Common myeloid progenitor, CD34-positive (primary cell): ENCODE measurements around the gene DEFB125. TPM values are rescaled to one million over a fixed set of nuclear protein-coding genes. Genes with fewer than 3 reads are reported as not detected.

Experiments
- CTCF ChIA-PET: fragments of 350-600 bp; sonication (Branson Sonifier 250); formaldehyde crosslinking; loops from one replicate; lab custom pipeline; 2021; ENCODE audit warnings: antibody characterized with exemption; lab: Charles Lee
- POLR2A ChIA-PET: fragments of 350-600 bp; sonication (Branson Sonifier 250); formaldehyde crosslinking; loops from one replicate; lab custom pipeline; 2021; ENCODE audit warnings: antibody characterized with exemption; lab: Charles Lee
- DNase-seq, 3 donors: peaks; one replicate each; pipeline versions ENCODE4 v3.0.0 to v3.0.0-alpha.2; 2013
- H3K27ac ChIP-seq, 2 experiments: 1 replicate in 1 of 2; 2 replicates in 1 of 2; pipeline ENCODE4 v1.7.0; 2013; ENCODE audit warnings: inconsistent platforms in 2 of 2, low read length in 2 of 2, mild to moderate bottlenecking in 2 of 2, low read depth in 1 of 2, moderate library complexity in 1 of 2; ENCODE audit not compliant: severe bottlenecking in 2 of 2, insufficient read depth in 1 of 2, poor library complexity in 1 of 2
- H3K27me3 ChIP-seq, 5 experiments: replicated peaks in 2 of 5; 1 replicate in 3 of 5; 2 replicates in 2 of 5; pipeline versions ENCODE4 v1.6.1 to v1.7.0; 2013; ENCODE audit warnings: low read length in 4 of 5, mild to moderate bottlenecking in 2 of 5, moderate library complexity in 2 of 5, inconsistent platforms in 1 of 5; ENCODE audit not compliant: insufficient read depth in 5 of 5, control insufficient read depth in 4 of 5
- H3K36me3 ChIP-seq, 4 experiments: 1 replicate in 2 of 4; 2 replicates in 2 of 4; pipeline versions ENCODE4 v1.6.1 to v1.7.0; 2013; ENCODE audit warnings: low read length in 3 of 4, control low read depth in 1 of 4, mild to moderate bottlenecking in 1 of 4; ENCODE audit not compliant: control insufficient read depth in 4 of 4, insufficient read depth in 4 of 4
- H3K4me1 ChIP-seq, 4 experiments: 1 replicate in 3 of 4; 2 replicates in 1 of 4; pipeline versions ENCODE4 v1.6.1 to v1.7.1; 2013; ENCODE audit warnings: low read length in 3 of 4, mild to moderate bottlenecking in 3 of 4, control low read depth in 1 of 4, inconsistent platforms in 1 of 4, moderate library complexity in 1 of 4; ENCODE audit not compliant: control insufficient read depth in 4 of 4, insufficient read depth in 4 of 4; ENCODE audit errors: control extremely low read depth in 1 of 4
- H3K4me3 ChIP-seq, 7 experiments: 1 replicate in 4 of 7; 2 replicates in 3 of 7; pipeline versions ENCODE4 v1.5.1 to v1.7.0; 2013; ENCODE audit warnings: mild to moderate bottlenecking in 7 of 7, low read length in 6 of 7, moderate library complexity in 6 of 7, inconsistent platforms in 2 of 7, low read depth in 2 of 7, control low read depth in 1 of 7; ENCODE audit not compliant: insufficient read depth in 4 of 7, control insufficient read depth in 1 of 7; ENCODE audit errors: extremely low read depth in 1 of 7
- H3K9me3 ChIP-seq, 5 experiments: 1 replicate in 4 of 5; 2 replicates in 1 of 5; pipeline versions ENCODE4 v1.6.1 to v1.7.1; 2013; ENCODE audit warnings: low read length in 4 of 5, mild to moderate bottlenecking in 2 of 5, inconsistent platforms in 1 of 5, low read depth in 1 of 5, moderate library complexity in 1 of 5; ENCODE audit not compliant: control insufficient read depth in 4 of 5, insufficient read depth in 2 of 5; ENCODE audit errors: control extremely low read depth in 1 of 5
- WGBS: methylation state at CpG from one replicate; pipeline ENCODE4 v1.1.5; 2013; ENCODE audit not compliant: insufficient coverage; 5-methylcytosine and 5-hydroxymethylcytosine counted together
- polyA plus RNA-seq: library from polyadenylated mRNA; unstranded; fragments of 120-200 nt; gene quantifications from one replicate; pipeline ENCODE4 v1.2.1, GENCODE V29; 2013

The DEFB125 gene, protein sequence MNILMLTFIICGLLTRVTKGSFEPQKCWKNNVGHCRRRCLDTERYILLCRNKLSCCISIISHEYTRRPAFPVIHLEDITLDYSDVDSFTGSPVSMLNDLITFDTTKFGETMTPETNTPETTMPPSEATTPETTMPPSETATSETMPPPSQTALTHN
- not detected for polyA plus RNA-seq

DNA sequence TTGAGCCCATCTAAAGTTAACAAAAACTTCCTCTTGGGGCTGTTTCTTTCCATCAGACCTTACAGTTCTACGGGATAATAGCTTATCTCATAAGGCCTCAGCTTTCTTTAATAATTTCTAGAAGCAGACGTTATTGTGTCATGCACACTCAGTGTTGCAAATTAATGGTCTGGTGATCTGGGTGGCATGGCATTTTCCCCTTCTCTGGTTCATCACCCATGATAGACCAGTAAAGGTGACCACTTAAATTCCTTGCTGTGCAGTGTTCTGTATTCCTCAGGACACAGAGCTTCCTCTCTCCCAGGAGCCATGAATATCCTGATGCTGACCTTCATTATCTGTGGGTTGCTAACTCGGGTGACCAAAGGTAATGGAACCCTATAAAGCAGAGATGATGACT is at the start of gene DEFB125:
DEFB125 (plus strand) TSS at position 272 of the 400 bp plus-strand sequence; CDS start at position 310, 38 bp downstream.
- no peaks in the 10 kb centered on the region for H3K36me3 ChIP-seq
- no peak within 1 kb of the TSS for H3K4me3 ChIP-seq
- H3K9me3 ChIP-seq: peaks cover 0 to 4% (median 2%) of the 10 kb centered on the region in 5 experiments
- no peak for DNase-seq
- peaks cover 2 to 31% (median 6%) of the 10 kb centered on the region in 5 experiments for H3K27me3 ChIP-seq
- POLR2A ChIA-PET: no interaction called here
- CTCF ChIA-PET: no interaction called here
- no peaks in the 10 kb centered on the region for H3K4me1 ChIP-seq
- WGBS: 77% methylated on average over 3 of the region's 3 CpGs
- H3K27ac ChIP-seq: no peak within 1 kb of the TSS

DNA sequence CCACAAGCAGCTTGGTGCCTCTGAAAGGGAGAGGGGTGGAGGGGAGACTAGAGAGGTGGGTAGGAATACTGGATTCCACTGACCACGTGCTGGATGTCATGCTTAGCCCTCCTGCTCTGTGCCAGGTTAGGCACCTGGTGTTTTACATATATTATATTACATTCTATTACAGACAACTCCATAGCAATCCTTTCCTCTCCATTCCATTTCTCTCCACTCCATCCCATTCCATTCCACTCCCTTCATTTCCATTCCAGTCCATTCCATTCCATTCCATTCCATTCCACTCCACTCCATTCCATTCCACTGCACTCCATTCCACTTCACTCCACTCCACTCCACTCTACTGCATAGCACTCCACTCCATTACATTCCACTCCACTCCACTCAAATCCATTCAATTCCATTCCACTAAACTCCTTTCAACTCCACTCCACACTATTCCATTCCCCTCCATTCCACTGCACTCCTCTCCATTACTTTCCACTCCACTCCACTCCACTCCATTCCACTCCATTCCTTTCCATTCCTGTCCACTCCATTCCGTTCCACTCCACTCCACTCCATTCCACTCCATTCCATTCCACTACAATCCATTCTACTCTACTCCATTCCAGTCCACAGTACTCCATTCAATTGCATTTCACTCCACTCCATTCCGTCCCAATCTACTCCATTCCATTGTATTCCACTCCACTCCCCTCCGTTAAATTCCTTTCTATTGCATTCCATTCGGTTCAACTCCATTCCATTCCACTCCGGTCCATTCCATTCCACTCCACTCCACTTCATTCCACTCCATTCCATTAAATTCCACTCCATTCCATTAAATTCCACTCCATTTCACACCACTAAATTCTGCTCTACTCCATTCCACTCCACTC is 27.2 kb upstream of the DEFB125 start:
- WGBS: 65% methylated on average over 5 of the region's 6 CpGs
- CTCF ChIA-PET: no interaction called here

DNA sequence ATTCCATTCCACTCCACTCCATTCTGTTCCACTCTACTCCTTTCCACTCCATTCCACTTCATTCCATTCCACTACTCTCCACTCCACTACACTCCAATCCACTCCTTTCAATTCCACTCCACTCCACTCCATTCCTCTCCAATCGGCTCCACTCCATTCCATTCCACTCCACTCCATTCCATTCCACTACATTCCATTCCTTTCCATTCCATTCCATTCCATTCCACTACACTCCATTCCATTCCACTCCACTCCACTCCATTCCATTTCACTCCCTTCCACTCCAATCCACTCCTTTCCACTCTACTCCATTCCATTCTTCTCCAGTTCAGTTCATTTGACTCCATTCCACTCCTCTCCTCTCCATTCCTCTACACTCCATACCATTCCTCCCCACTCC is 26.2 kb upstream of the DEFB125 start:
- H3K27me3 ChIP-seq: no peaks in the 10 kb centered on the region
- ChIA-PET CTCF (no interaction called here), POLR2A (no interaction called here)
- 89% methylated on average over 1 of the region's 1 CpG for WGBS
- H3K27ac ChIP-seq: no peak overlapping the region
- no peaks in the 10 kb centered on the region for H3K36me3 ChIP-seq
- no peaks in the 10 kb centered on the region for H3K4me1 ChIP-seq
- H3K9me3 ChIP-seq: peaks cover 0 to 54% (median 26%) of the 10 kb centered on the region in 5 experiments
- H3K4me3 ChIP-seq: no peak overlapping the region
- no peak for DNase-seq

More for the DNA sequence above, 27.2 kb upstream of the DEFB125 start:
- H3K27ac ChIP-seq: no peak overlapping the region
- H3K27me3 ChIP-seq: no peaks in the 10 kb centered on the region
- H3K36me3 ChIP-seq: no peaks in the 10 kb centered on the region
- no peaks in the 10 kb centered on the region for H3K4me1 ChIP-seq
- POLR2A ChIA-PET: no interaction called here
- H3K9me3 ChIP-seq: peaks cover 0 to 46% (median 21%) of the 10 kb centered on the region in 5 experiments
- no peak for DNase-seq
- H3K4me3 ChIP-seq: no peak overlapping the region

DNA sequence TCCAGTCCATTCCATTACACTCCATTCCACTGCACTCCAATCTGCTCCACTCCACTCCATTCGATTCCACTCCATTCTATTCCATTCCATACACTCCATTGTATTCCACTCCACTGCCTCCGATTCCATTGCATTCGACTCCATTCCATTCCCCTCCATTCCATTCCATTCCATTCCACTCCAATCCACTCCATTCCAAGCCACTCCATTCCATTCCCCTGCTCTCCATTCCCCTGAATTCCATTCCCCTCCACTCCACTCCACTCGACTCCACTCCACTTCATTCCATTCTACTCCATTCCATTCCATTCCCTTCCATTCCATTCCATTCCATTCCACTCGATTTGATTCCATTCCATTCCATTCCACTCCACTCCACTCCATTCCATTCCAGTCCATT is 25.7 kb upstream of the DEFB125 start:
- Histone ChIP-seq H3K27ac (no peak overlapping the region), H3K4me1 (no peaks in the 10 kb centered on the region), H3K27me3 (no peaks in the 10 kb centered on the region), H3K36me3 (no peaks in the 10 kb centered on the region), H3K9me3 (peaks cover 0 to 58% (median 30%) of the 10 kb centered on the region in 5 experiments), H3K4me3 (no peak overlapping the region)
- ChIA-PET CTCF (no interaction called here), POLR2A (no interaction called here)
- WGBS: 74% methylated on average over 5 of the region's 5 CpGs
- no peak for DNase-seq

DNA sequence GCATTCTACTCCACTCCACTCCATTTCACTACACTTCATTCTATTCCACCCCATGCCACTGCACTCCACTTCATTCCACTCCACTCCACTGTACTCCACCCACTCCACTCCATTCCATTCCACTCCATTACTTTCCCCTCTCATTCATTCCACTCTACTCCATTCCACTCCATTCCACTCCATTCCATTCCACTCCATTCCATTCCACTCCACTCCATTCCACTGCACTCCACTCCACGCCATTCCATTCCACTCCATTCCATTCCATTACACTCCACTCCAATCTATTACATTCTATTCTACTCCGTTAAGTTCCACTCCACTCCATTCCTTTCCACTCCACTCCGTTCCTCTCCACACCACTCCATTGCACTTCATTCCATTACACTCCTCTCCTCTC is 25.0 kb upstream of the DEFB125 start:
- H3K36me3 ChIP-seq: no peaks in the 10 kb centered on the region
- peaks cover 0 to 4% (median 0%) of the 10 kb centered on the region in 5 experiments for H3K27me3 ChIP-seq
- H3K27ac ChIP-seq: no peak overlapping the region
- no peak for DNase-seq
- ChIA-PET CTCF (no interaction called here), POLR2A (no interaction called here)
- no peak overlapping the region for H3K4me3 ChIP-seq
- H3K4me1 ChIP-seq: no peaks in the 10 kb centered on the region
- 79% methylated on average over 3 of the region's 3 CpGs for WGBS
- peaks cover 0 to 60% (median 35%) of the 10 kb centered on the region in 5 experiments for H3K9me3 ChIP-seq

DNA sequence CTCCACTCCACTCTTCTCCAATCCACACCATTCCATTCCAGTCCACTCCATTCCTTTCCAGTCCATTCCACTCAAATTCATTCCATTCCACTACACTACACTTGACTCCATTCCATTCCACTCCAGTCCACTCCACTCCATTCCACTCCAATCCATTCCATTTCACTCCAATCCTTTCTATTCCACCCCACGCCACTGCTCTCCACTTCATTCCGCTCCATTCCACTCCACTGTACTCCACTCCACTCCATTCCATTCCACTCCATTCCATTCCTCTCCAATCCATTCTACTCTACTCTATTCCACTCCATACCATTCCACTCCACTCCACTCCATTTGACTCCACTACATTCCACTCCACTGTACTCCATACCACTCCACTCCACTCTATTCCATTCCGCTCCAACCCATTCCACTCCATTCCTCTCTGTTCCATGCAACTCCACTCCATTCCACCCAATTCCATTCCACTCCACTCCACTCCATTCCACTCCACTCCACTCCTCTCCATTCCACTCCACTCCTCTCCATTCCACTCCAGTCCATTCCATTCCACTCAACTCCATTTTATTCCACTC is 23.4 kb upstream of the DEFB125 start:
- no peak for DNase-seq
- POLR2A ChIA-PET: no interaction called here
- Histone ChIP-seq H3K36me3 (no peaks in the 10 kb centered on the region), H3K4me1 (no peaks in the 10 kb centered on the region), H3K9me3 (peaks cover 0 to 60% (median 35%) of the 10 kb centered on the region in 5 experiments), H3K27me3 (peaks cover 0 to 15% (median 3%) of the 10 kb centered on the region in 5 experiments), H3K27ac (no peak overlapping the region), H3K4me3 (no peak overlapping the region)
- WGBS: 95% methylated on average over 3 of the region's 3 CpGs
- CTCF ChIA-PET: no interaction called here
